ENCODE measurements around the gene FLYWCH1.
"Not testable (repeated sequence)": the region's sequence is repeated elsewhere in the genome, so short reads cannot be mapped to it uniquely, and the experiment has no call there.

FLYWCH1 gene

GRCh38 chr16:2928151-2928550 lies 16.4 kb downstream of the FLYWCH1 start:
- DNase-seq = not testable (repeated sequence)

- no peak for DNase-seq
Observed at GRCh38 chr16:2928796-2929195, 17.1 kb downstream of the FLYWCH1 start.

GRCh38 chr16:2929693-2930092 lies 18.0 kb downstream of the FLYWCH1 start:
- no peak for DNase-seq

GRCh38 chr16:2930236-2930635 lies 18.5 kb downstream of the FLYWCH1 start:
- no peak for DNase-seq

GRCh38 chr16:2931231-2931914 lies 19.6 kb downstream of the FLYWCH1 start:
- DNase-seq = not testable (repeated sequence)

- DNase-seq = no peak
Observed at GRCh38 chr16:2933136-2933535, 21.4 kb downstream of the FLYWCH1 start.

- no peak for DNase-seq
Observed at GRCh38 chr16:2933701-2934100, 22.0 kb downstream of the FLYWCH1 start.

- DNase-seq = no peak
Observed at GRCh38 chr16:2934450-2934849, 22.7 kb downstream of the FLYWCH1 start.

GRCh38 chr16:2936436-2937011 lies 24.8 kb downstream of the FLYWCH1 start:
- DNase-seq = no peak

GRCh38 chr16:2937170-2937569 lies 25.4 kb downstream of the FLYWCH1 start:
- no peak for DNase-seq

- no peak for DNase-seq
Observed at GRCh38 chr16:2938206-2938605, 26.5 kb downstream of the FLYWCH1 start.

GRCh38 chr16:2939968-2940367 lies 28.2 kb downstream of the FLYWCH1 start:
- no peak for DNase-seq

GRCh38 chr16:2942045-2942444 lies 30.3 kb downstream of the FLYWCH1 start:
- no peak for DNase-seq

GRCh38 chr16:2943716-2944115 lies 32.0 kb downstream of the FLYWCH1 start:
- DNase-seq = not testable (repeated sequence)

GRCh38 chr16:2946649-2947048 lies 34.9 kb downstream of the FLYWCH1 start:
- DNase-seq = no peak

GRCh38 chr16:2948807-2949704 lies 37.3 kb downstream of the FLYWCH1 start:
- no peak for DNase-seq

GRCh38 chr16:2949705-2950352 lies 38.1 kb downstream of the FLYWCH1 start:
- no peak for DNase-seq

- no peak for DNase-seq
Observed at GRCh38 chr16:2950353-2950724, 38.6 kb downstream of the FLYWCH1 start.

- no peak for DNase-seq
Observed at GRCh38 chr16:2950773-2951172, 39.0 kb downstream of the FLYWCH1 start.

GRCh38 chr16:2952679-2953078 lies 40.9 kb downstream of the FLYWCH1 start:
- no peak for DNase-seq

GRCh38 chr16:2953706-2954627 lies 42.2 kb downstream of the FLYWCH1 start:
- DNase-seq = no peak
